AG04449 (cell line): ENCODE data around the gene CERS5.

Experiments
- CTCF ChIA-PET: fragments of 350-600 bp; formaldehyde crosslinking; extraction: SDS; loops from one replicate; lab custom pipeline; 2021; ENCODE audit warnings: antibody characterized with exemption; lab: Yijun Ruan, JAX
- POLR2A ChIA-PET: fragments of 400-600, 350-600 bp; formaldehyde crosslinking; extraction: SDS; loops from one replicate; lab custom pipeline; 2020; ENCODE audit warnings: antibody characterized with exemption, inconsistent platforms; lab: Yijun Ruan, JAX
- DNase-seq: peaks from one replicate; pipeline ENCODE4 v3.0.0-alpha.2; 2010; ENCODE audit warnings: low read depth, low spot score
- H3K4me3 ChIP-seq: 2 replicates; pipeline ENCODE4 v1.5.1; 2011; ENCODE audit warnings: low read depth, mild to moderate bottlenecking, control low read depth, low read length
- TF ChIP-seq, protein P1 (sequence below): IDR thresholded peaks from one replicate; pipeline ENCODE4 v1.5.1; 2011; ENCODE audit warnings: mild to moderate bottlenecking, moderate library complexity, low read length, control low read depth, inconsistent platforms; ENCODE audit not compliant: insufficient read depth; ENCODE audit errors: missing control alignments

CERS5 gene

DNA sequence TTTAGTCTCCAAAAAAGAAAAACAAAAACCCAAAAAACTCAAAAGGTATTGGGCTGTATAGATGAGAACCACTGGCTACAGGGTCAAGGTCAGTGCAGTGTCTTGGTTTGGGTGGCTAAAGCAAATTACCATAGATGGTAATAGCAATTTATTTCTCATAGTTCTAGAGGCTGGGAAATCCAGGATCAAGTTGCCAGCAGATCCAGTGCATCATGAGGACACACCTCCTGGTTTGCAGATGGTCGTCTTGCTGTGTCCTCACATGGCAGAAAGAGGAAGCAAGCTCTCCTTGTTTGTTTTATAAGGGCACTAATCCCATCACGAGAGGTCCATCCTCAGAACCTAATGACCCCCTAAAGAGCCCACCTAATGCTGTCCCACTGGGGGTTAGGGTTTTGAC is 44.0 kb downstream of the CERS5 start:
- ChIA-PET CTCF (interaction anchor here (1.3 to 6.8 kb wide), 2 partner anchors 9 to 12 kb away, joined by 3 to 48 read pairs; partner anchors contain the start of gene COX14), POLR2A (no interaction called here)
- TF ChIP-seq, protein P1, sequence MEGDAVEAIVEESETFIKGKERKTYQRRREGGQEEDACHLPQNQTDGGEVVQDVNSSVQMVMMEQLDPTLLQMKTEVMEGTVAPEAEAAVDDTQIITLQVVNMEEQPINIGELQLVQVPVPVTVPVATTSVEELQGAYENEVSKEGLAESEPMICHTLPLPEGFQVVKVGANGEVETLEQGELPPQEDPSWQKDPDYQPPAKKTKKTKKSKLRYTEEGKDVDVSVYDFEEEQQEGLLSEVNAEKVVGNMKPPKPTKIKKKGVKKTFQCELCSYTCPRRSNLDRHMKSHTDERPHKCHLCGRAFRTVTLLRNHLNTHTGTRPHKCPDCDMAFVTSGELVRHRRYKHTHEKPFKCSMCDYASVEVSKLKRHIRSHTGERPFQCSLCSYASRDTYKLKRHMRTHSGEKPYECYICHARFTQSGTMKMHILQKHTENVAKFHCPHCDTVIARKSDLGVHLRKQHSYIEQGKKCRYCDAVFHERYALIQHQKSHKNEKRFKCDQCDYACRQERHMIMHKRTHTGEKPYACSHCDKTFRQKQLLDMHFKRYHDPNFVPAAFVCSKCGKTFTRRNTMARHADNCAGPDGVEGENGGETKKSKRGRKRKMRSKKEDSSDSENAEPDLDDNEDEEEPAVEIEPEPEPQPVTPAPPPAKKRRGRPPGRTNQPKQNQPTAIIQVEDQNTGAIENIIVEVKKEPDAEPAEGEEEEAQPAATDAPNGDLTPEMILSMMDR: no peak
- H3K4me3 ChIP-seq: no peak overlapping the region
- DNase-seq: no peak

DNA sequence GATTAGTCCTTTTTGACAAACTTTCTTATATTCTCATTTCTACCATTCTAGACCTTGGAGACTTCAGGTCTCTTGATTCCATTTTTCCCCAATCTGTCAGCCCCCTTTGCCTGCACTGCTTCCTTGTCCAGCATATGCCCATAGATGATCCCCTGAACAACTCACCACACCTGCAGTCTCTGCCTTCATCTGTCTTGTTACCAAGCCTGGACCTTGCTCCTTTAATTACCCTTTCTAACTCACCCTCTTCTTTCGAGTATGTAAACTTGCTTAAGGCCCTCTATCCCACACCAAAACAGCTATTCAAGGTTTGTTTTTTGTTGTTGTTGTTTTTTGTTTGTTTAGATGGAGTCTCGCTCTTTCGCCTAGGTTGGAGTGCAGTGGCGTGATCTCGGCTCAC is 45.5 kb downstream of the CERS5 start:
- TF ChIP-seq, protein P1: no peak
- ChIA-PET POLR2A (no interaction called here), CTCF (interaction anchor here (6.8 kb wide), 1 partner anchor 10 kb away, joined by 48 read pairs; the partner anchor contains the start of gene COX14)
- H3K4me3 ChIP-seq: no peak overlapping the region
- no peak for DNase-seq

DNA sequence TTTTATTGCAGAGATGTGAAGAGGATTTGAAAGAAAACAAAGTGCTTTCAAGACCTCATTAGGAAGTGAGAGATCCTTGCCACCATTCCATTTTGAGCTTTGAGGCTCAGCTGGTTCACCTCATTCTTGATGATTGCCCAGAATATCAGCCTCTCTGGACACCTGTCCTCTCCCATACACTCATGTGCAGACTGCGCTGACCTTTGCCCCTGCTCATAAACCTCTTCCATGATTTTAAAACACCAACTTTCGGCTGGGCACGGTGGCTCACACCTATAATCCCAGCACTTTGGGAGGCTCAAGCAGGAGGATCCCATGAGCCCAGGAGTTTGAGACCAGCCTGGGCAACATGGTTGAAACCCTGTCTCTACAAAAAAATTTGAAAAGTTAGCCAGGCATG is 46.2 kb downstream of the CERS5 start:
- CTCF ChIA-PET: interaction anchor here (1.2 to 6.8 kb wide), 2 partner anchors 10 to 11 kb away, joined by 4 to 48 read pairs; partner anchors contain the start of gene COX14
- DNase-seq: no peak
- no peak overlapping the region for H3K4me3 ChIP-seq
- POLR2A ChIA-PET: interaction anchor here (0.6 kb wide), 1 partner anchor 14 kb away, joined by 3 read pairs; no protein-coding TSS in a partner anchor
- TF ChIP-seq, protein P1: no peak

DNA sequence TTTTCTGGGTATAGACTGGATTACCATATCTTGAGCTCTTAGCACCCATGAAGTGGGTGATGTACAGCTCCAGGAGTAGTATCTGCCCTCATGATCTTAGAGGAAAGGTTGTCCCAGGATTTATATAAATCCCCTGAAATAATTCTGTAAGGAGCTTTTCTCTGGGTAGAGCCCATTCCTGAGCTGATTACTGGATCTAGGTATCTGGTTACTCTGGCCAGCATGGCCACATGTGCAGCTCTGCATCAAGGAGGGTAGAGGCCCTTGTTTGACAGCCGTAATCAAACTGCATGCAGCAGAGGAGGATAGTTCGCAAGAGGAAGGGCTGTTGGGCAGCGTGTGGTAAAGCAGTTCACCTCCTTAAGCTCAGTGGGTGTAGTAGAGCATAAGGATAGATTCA is 46.6 kb downstream of the CERS5 start:
- no peak overlapping the region for H3K4me3 ChIP-seq
- no peak for DNase-seq
- TF ChIP-seq, protein P1: no peak
- POLR2A ChIA-PET: interaction anchor here (0.6 kb wide), 1 partner anchor 14 kb away, joined by 3 read pairs; no protein-coding TSS in a partner anchor
- CTCF ChIA-PET: interaction anchor here (1.1 to 6.8 kb wide), 3 partner anchors 9 to 55 kb away, joined by 3 to 48 read pairs (median 4); partner anchors contain the start of gene COX14

DNA sequence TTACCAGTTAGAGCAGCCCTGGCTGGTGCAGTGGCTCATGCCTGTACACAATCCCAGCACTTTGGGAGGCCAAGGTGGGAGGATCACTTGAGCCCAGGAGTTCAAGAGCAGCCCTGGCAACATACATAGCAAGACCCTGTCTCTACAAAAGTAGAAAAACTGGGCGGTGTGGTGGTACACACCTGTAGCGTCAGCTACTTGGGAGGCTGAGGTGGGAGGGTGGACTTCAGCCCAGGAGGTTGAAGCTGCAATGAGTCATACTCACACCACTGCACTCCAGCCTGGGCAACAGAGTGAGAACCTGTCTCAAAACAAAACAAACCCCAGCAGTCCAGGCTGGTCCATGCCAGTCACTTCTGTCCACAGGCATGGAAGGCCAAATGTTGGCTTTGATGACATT is 47.8 kb downstream of the CERS5 start:
- TF ChIP-seq, protein P1: no peak
- ChIA-PET CTCF (interaction anchor here (0.6 to 6.8 kb wide), 4 partner anchors 8 to 80 kb away, joined by 3 to 48 read pairs (median 3); partner anchors contain the start of gene COX14), POLR2A (no interaction called here)
- H3K4me3 ChIP-seq: no peak overlapping the region
- DNase-seq: no peak

DNA sequence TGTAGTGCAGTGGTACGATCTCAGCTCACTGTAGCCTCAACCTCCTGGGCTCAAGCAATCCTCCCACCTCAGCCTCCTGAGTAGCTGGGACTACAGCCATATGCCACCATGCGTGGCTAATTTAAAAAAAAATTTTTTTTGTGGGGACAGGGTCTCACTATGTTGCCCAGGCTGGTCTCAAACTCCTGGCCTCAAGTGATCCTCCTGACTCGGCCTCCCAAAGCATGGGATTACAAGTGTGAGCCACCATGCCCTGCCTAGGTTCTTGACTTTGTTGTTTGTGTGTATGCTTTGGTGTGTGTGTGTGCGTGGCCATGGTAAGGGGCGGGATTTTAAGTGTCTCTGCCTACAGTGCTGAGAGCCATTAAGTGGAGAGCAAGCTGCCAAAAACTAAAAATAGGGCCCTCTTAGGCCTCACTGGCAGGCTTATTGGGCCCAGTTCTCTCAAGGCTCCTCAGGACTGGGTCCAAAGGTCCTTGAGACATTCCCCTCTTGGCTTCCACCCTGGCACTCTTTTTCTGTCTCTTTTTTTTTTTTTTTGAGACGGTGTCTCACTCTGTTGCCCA is 50.0 kb downstream of the CERS5 start:
- CTCF ChIA-PET: interaction anchor here (1.1 kb wide), 1 partner anchor 16 kb away, joined by 3 read pairs; no protein-coding TSS in a partner anchor
- TF ChIP-seq, protein P1: no peak
- H3K4me3 ChIP-seq: no peak overlapping the region
- POLR2A ChIA-PET: no interaction called here
- DNase-seq: no peak
